Fibroblast of skin of left biceps (primary cell): ENCODE measurements around the gene RAPGEF5.

Experiments used
- DNase-seq, 2 experiments: peaks; one replicate each; pipeline ENCODE4 v3.0.0-alpha.2; 2013; ENCODE audit warnings: low read depth in 2 of 2

Gene RAPGEF5

DNA sequence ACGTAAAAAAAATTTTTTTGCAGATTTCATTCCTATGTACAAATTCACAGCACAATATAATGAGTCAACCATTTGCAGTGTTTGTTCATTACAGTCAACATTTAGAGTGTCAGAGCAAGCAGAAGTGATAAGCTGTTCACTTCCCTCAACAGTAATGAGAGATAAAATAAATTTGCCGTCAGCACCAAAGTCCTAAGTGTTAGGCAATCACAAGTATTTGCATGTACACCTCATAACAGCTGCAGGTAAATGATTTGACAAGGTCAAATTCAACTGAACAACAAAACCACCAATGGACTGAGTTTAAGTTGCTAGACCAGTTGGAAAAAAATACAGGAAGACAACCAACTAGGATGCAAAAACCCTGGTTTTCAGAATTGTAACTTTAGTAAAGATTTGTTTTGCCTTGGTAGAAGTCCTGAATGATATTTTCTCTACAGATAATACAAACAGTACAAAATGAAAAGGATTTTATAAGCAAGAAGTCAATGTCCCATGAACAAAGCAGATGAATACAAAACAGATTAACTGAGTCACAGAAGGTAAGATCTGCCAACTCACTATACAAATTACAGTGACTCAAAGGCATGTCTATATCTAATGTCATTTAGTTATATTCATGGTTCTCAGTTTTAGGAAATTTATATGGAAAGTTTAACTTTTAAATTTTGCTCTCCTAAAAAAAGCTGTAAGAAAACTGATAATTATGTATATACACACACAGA, 10.4 kb downstream of the RAPGEF5 start:
- DNase-seq = no peak

- DNase-seq = no peak
Measured at GRCh38 chr7:22344655-22345054, 12.3 kb downstream of the RAPGEF5 start.

GRCh38 chr7:22343612-22344011, 13.3 kb downstream of the RAPGEF5 start:
- DNase-seq = no peak

- DNase-seq = no peak
Measured at GRCh38 chr7:22343071-22343470, 13.9 kb downstream of the RAPGEF5 start.

DNA sequence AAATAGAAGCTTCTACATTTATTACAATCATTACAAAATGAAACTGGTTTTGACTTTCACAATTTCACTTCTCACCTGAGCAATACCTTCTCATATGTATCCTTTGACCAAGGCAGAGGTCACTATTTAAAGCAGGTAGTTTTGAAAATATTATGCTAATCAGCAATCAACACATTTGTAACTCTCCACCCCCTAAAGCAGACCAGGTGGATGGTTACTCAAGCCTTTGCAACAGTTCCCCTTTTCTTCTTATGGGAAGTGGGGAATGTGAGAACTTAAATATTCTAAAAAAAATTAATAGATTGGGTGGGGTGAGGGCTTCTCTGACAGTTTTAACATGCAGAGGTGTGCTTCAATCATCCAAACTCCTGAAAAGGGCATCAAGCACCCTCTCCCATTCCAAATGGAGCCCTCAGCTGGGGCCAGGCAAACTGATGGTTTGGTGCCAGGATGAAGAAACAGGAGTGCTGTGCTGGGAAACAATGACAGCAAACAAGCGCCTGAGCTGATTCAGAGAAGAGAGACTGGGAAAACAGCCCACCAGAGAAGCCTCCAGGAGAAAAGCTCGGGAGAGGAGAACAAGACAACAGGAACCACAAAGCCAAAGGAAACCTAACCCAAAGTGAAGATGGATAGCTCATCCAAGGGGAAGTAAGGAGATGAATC, 17.1 kb downstream of the RAPGEF5 start:
- no peak for DNase-seq

DNA sequence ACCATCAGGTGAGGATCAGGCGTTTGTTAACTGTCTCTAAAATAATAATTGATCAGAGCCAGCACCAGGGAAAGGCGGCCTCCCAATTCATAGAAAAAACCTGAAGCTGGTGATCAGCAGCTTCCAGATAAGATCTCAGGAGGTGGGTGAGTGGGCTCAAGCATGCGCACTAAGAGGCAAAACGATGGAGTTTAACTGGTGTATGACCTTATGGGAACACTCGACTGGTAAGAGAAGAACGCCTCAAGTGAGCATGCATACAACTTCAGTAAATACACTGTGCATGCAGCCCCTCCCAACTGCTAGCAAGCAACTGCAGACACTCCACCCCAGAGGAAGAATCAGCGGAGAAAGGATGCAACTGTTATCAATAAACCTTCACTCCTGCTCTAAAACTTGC, 18.1 kb downstream of the RAPGEF5 start:
- DNase-seq = no peak

- no peak for DNase-seq
Measured at GRCh38 chr7:22338411-22338810, 18.5 kb downstream of the RAPGEF5 start.

DNA sequence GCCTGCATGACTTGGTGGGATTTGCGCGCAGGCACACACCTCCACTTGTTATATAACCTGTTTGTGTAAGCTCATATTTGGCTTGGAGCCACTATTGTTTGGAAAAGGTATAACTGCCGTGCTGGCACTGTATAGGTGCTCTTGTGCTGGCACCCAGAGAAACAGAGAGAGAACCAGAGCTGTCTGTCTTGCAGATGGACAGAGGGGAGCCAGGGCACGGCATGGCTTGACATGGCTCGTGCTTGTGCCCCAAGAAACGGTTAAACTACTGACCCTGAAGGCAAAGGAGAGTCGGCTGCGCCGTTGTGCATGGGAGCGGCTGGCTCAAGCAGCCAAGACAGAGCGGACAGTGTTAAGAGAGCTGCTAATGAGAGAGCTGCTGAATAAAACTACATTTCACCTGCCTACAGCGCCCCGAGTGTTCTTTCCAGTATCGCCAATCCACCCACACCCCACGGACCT, 23.2 kb downstream of the RAPGEF5 start:
- no peak for DNase-seq

DNA sequence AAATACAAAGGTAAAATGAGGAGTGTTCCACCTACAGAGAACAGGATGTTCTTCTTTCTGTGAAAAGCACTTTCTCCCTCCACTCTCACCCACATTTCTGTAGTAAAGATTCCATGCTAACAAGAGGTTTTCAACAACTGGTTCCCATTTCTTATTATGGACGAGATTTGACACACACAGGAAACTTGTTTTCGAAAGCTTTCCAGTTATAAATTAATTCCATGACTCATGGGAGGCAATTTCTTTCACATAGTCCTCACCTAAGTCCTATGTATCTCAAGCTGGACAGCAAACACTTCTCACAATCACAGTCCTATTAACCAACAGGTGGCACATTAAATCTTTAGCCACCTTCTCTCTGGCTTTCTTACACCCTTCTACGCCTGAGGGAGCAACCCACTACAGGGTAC, 24.5 kb downstream of the RAPGEF5 start:
- no peak for DNase-seq

GRCh38 chr7:22331704-22332103, 25.2 kb downstream of the RAPGEF5 start:
- DNase-seq = no peak

DNA sequence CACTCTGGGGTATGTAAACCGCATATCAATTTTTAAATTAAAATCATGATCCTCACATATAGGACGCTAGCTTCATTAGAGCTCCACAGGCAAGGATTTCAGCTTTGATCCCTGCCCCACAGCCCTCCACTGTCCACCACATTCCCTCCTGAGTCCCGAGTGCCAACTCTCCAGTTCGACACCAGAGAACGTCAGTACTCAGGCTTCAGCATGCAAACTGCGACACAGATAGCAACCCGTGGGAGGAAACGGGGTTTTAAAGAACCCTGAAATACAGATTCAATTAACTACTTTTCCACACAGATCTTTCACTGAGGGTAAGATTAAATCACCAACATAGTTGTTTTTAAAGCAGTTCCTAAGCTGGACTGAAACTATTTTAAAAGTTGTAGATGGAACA, 26.1 kb downstream of the RAPGEF5 start:
- DNase-seq = no peak

DNA sequence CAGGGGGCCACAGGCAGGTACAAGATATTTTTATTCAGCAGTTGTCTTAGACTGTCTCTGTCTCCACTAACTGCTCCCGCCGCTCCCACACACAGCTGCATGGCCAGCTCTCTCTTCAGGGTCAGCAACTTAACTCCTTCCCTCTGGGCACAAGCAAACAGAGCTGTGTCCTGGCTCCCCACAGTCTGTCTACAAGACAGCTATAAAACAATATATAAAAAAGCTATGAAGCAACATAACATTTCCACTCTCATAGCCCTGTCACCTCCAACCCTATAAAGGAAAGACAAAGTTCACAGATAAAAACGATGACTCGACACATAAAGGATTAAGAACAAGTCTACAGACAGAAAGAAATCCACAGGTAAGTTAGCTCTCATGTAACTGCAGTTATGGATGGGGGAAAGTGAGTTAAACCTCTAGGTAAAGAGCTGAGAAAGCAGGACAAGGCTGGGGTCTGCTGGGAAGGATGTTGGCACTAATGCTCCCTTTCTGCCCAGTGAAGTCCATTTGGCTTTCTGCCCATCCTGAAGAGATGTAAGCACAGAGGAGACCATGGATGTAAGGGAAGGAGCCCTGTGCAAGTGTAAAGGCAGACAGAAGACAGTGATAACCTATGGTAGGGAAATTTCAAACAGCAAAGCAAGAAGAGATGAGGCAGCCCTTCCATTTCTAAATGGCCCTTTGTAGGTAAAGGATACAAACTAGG, 27.0 kb downstream of the RAPGEF5 start:
- no peak for DNase-seq

GRCh38 chr7:22326181-22326580, 30.8 kb downstream of the RAPGEF5 start:
- DNase-seq = no peak

GRCh38 chr7:22325671-22326070, 31.3 kb downstream of the RAPGEF5 start:
- DNase-seq = no peak

- no peak for DNase-seq
Measured at GRCh38 chr7:22323714-22324113, 33.2 kb downstream of the RAPGEF5 start.

GRCh38 chr7:22320416-22320815, 36.5 kb downstream of the RAPGEF5 start:
- no peak for DNase-seq

- no peak for DNase-seq
Measured at GRCh38 chr7:22319424-22320403, 37.2 kb downstream of the RAPGEF5 start.

DNA sequence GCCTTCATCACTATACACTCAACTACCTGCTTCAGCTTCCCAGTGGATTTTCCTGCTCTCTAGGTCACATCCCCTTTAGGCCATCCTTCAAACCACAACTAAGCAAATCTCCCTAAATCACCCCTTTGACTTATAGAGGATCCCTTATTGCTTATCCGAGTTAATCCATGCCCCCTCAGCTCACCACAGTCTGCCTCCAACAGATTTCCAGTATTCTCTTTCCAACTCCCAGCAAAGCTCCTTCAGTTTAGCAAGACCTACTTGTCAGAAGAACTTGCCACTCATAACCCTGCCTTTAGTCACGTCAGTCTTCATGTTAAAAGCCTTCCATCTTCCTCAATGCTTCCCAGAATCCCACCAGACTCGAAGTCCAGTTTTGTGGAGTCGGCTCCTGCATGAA, 38.6 kb downstream of the RAPGEF5 start:
- no peak for DNase-seq

DNA sequence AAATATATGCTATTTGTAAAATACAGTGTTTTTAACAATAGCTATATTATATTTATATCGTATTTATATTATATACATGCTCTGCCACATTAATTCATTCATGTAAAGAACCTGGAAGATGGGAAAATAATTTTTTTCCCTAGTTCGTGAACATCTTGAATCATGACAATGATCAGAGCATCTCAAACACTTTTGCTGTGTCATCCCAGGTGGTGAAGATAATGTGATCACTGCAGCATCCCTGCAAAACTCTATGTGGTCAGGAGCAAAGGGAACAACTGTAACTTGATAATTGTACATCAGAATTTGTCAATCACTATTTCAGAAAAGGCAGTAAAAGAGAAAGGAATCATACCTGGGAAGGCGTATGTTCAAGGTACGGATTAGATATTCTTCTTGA, 39.3 kb downstream of the RAPGEF5 start:
- DNase-seq = no peak

DNA sequence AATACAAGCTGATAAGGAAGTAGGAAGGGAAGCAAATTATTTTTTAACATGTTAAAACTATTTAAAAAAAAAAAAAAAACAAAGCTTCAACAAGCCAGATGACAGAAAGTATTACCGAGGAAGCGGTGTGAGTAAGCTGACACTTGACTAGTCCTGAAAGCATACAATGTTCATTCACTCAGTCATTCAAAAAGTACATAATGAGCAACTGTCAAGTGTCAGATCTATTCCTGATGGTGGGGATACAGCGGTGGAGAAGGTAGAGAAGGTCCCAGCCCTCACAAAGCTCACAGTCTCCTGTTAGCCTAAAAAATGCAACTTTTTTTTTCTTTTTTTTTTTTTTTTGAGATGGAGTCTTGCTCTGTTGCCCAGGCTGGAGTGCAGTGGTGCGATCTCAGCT, 40.0 kb downstream of the RAPGEF5 start:
- no peak for DNase-seq

DNA sequence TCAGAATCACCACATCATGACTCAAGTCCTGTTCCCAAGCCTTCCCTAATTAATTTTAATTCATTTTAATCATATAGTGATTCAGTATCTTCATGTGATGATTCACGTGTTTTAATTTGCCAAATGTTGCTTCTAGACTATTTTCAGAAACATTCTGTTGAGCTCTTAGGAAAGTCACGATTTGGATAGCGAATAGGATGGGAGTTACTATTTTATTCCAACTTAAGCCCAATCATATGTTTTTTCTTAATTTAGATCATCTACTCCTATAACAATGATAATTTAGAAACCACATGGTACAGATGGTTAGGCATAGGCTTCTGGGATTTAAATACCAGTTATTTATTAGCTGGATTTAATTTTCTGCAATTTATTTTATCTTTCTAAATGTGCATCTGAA, 49.1 kb downstream of the RAPGEF5 start:
- DNase-seq = no peak

- DNase-seq = no peak
Measured at GRCh38 chr7:22305706-22306105, 51.2 kb downstream of the RAPGEF5 start.
